NCI-H2227 treated with DMSO at 0.1 percent for 48 hours (cell line): ENCODE results near the gene POLE.

Source experiments
- DNase-seq: peaks from one replicate; lab custom pipeline; 2025; lab: John Stamatoyannopoulos, UW

The POLE gene

GRCh38 chr12:132577191-132577920 is 109.8 kb downstream of the POLE start:
- DNase-seq: no peak

GRCh38 chr12:132576701-132577100 is 110.4 kb downstream of the POLE start:
- no peak for DNase-seq

GRCh38 chr12:132575661-132576060 is 111.5 kb downstream of the POLE start:
- no peak for DNase-seq

- no peak for DNase-seq
Measured at GRCh38 chr12:132574271-132574996, 112.7 kb downstream of the POLE start.
